Stimulated activated CD4-positive, alpha-beta T cell treated with anti-CD3 and anti-CD28 coated beads, TNF-alpha, amount 100 ng/mL, for 1 hour (primary cell): ENCODE data around the gene RNF111.
"Not testable (repeated sequence)": the region's sequence is repeated elsewhere in the genome, so short reads cannot be mapped to it uniquely, and the experiment has no call there.

Experiments
- DNase-seq, 3 donors: peaks; one replicate each; pipeline ENCODE4 v3.0.0-alpha.2; 2020; ENCODE audit warnings: low read depth in 3 of 3, low spot score in 1 of 3

Gene RNF111

DNA sequence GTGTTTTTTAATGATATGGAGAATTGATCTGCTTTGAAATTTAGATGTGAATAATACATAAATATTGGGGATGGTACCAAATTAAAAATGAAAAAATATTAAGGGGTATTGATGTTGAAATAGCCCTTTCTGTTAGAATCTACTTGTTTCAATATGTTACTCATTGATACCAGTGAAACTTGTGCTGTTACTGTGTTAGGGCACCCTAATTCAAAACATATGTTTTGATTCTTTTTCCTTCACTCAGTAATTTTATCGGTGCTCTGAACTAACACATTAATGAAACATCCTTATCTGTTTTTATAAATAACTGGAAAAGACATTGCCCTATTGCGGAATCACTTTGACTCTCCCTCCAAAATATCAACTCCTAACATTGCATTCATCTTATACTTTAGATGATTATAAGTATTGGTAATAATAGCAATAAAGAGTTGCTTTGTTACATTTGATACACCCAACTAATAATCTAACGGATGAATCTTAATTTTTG, 65.5 kb downstream of the RNF111 start:
- DNase-seq = no peak

DNA sequence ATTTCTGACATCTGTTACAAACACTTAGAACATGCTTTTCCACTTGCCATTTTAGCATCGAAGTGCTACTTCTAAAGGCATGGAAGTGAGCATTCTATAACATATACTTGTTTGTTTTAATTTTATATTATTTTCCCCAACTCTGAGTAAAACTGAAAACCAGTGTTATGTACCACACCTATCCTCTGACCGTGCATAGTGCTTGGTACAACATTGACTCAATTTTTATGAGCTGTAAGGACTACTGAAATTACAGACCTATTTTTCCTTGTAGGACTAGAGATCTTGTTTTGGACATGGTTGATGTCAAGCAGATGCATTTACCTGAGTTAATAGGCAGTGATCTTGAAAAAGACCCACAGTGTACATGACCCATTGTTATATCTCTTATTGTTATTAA, 66.0 kb downstream of the RNF111 start:
- DNase-seq = no peak

DNA sequence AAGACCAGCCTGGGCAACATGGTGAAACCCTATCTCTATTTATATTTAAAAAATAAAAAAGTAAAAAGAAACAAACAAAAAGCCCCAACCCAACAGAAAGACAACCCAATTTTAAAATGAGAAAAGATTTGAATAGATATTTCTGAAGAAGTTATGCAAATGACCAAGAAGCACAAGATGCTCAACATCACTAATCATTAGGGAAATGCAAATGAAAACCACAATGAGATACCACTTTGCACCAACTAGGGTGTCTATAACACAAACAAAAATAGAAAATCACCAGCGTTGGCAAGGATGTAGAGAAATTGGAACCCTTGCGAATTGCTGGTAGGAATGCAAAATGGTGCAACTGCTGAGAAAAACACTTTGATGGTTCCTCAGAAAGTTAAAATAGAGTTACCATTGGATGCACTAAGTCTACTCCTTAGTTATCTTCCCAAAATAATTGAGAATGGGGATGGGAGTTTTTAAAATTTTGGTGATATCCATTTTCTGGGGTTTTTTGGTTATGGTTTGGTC, 71.7 kb downstream of the RNF111 start:
- no peak for DNase-seq

DNA sequence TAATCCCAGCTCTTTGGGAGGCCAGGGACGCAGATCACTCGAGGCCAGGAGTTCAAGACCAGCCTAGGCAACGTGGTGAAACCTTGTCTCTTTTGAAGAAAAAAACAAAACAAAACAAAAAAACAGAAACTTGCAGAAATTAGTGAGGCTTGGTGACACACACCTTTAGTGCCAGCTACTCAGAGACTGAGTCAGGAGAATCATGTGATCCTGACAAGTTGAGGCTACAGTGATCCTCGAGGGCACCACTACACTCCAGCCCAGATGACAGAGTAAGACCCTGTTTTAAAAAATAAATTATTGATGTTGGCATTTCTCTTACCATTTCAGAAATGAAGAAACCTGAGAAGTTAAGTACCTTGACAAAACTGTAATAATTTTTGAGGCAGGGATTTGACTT, 72.9 kb downstream of the RNF111 start:
- no peak for DNase-seq

DNA sequence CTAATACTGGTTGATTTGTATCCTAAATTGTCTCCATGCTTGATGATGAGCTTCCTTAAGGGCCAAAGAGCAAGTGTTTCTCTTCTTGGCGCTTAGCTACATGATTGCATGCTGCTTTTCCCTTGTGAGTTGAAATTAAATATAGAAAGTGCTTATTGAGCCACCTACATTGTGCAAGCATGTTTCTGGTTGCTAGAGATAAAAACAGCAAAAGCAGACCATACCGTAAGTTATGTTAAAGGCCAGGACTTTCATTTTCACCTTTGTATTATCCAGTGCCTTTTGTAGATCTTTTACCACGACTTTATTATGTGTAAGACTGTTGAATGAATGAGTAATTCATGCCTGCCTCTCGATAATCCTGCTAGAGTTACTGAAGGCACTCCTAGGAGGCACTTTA, 75.6 kb downstream of the RNF111 start:
- DNase-seq = no peak

DNA sequence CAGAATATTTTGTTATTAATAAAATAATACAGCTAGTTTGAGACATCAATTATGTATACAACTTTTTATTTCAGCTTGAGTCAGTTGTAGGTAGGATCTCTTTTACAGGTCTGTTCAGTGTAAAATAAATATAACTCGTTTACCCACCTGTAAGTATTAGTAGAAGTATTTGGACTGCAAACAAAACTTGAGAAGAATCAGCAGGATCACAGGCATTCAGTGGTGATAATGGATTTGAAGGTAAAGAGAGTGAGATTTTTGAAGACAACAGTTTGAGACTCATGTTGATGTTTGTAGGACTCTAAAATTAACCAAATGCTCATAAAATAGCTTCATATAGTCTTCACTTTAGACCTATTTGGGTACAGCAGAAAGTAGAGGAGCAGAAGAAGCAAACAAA, 82.0 kb downstream of the RNF111 start:
- no peak for DNase-seq

DNA sequence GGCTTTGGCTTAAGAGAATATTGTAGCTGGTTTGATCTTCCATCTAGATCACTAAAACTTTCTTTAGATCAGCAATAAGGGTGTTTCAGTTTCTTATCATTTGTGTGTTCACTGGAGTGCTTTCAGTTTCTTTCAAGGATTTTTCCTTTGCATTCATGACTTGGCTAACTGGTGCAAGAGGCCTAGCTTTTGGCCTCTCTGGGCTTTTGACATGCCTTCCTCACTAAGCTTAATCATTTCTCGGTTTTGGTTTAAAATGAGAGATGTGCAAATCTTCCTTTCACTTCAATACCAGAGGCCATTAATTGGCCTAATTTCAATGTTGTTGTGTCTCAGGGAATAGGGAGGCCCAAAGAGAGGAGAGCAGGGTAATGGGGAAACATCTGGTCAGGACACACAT, 87.1 kb downstream of the RNF111 start:
- no peak for DNase-seq

DNA sequence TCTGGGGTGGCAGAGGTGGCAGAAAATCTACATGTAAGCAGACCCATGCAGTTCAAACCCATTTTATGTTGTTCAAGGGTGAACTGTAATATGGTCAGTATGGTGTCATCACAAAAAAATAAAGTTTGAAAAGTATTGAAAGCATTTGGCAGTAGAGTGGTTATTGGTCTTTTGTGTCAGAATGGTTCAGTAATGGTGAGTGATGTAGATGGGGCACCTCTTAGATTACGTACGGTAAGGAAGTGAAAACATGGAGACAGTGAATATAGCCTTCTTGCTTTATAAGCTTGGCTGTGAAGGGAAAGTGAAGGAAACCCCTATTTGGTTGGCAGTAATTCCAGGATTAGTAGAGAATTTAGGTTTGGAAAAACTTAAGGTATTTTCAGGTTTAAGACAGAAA, 100.3 kb downstream of the RNF111 start:
- DNase-seq = no peak

DNA sequence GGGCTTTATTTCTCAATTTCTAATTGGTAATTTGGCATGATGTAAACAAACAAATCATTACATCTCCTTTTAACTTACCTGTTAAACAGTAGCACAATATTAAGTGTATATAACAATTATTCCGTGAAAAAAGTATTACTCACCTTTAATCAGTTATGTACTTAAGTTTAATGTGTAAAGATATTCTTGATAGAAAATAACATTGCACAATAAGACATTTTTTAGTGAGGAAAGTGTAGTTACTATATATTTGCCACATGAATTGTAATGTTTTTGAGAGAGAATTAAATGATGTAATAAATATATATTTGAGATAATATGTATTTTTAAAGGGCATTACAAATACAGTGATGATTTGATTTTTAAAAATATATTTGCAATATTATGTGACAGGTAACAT, 106.6 kb downstream of the RNF111 start:
- no peak for DNase-seq

DNA sequence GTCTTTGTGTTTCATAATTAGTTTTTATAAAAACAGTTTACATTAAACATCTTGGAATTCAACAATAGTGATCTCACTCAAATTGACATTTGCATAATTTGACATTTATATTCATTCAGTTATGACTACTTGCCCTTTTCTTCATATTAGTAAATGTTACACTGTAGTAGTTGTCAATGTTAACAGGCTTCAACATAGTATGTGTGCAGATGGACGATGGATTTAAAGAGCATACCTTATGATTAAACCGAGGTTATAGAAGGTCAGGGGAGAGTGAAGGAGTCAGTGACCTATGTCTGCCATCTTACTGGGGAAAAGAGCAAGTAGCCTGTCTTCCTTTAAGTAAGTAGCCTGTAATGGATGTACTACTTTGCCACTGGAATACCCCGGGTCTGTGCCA, 109.0 kb downstream of the RNF111 start:
- no peak for DNase-seq

DNA sequence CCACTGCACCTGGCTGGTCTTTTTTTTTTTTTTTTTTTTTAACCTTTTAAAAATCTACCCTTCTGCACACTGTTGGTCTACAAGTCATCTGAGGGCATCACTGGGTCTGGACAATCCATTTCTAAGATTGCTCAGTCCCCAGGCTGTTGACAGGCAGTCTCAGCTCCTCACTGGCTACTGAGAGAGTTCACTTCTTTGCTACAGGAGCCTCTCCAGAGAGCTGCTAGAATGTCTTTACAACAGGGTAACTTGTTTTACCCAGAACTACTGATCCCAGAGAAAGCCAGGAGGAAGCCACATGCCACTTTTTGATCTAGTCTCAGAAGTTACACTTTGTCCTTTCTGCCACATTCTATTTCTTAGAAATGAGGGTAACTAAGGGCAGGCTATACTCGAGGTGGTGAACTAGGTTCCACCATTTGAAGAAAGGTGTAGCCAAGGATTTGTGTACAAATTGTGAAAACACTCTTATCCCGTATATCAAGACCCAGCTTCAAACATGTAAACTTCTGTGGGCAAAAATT, 111.8 kb downstream of the RNF111 start:
- no peak for DNase-seq

DNA sequence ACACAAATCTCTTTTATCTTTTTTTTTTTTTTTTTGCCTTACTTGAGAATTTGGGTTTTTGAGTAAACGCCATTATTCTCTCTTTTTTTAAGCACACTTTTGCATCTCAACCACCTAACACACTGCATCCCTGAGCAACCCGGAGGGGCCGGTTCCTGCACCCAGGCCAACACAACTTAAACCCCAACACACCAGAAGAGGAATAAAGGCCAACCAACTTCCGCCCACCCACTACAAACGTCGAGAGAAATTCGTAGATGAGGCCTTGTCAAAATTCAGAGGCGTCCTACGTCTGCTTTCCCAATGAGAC, 117.1 kb downstream of the RNF111 start:
- DNase-seq = no peak

DNA sequence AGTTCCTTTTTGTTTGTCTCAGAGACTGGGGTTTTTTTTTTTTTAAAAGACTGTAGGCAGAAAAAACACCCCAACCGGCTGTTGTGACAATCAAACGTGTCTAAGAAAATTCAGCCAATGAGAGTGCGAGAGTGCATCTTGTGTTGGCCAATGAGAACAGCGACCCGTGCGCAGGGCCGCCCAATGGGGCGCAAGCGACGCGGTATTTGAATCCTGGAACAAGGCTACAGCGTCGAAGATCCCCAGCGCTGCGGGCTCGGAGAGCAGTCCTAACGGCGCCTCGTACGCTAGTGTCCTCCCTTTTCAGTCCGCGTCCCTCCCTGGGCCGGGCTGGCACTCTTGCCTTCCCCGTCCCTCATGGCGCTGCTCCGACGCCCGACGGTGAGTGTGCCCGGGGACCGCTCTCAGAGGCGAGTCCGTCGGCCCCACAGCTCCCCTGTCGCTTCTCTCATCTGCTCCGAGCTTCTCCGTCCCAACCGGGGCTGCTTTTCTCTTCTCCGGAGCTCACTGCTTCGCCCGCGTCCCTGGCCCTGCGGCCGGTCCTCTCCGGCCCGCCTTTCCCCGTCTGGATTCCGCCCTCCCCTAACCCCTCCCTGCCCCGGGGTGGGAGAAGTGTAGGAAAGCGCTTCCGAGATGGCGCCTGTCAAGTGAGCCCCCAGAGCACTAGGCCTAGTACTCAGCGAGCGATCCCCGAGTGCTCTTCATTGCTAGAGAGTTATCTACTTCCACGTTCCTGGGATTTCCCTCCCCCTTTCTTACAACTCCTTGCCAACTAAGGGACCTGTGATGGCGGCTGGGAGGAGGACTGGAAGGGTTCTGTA, 117.7 kb downstream of the RNF111 start, which contains the start of gene CCNB2:
CCNB2 (plus strand) TSS at position 235 of the 821 bp plus-strand sequence; CDS start at position 358, 123 bp downstream.
- DNase-seq = peak; percentile 42 to 58 (median 53)

DNA sequence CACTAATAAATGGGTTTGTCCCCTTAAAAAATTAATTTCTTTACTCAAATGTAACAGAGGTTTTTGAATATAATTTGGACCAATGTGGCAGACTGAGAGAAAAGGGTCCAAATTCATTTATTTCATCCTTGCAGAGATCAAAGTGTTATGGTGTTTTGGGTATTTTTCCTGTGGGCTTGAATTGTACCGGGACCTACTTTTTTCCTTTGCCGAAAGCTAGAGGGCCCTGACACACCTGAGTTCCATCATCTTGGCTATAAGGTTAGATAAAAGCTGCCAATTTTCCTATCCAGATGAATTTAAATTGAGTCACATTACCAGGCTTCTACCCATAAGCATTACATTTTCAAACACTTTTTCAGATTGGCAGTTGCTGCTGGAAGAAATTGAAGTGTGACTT, 118.4 kb downstream of the RNF111 start:
- no peak for DNase-seq

DNA sequence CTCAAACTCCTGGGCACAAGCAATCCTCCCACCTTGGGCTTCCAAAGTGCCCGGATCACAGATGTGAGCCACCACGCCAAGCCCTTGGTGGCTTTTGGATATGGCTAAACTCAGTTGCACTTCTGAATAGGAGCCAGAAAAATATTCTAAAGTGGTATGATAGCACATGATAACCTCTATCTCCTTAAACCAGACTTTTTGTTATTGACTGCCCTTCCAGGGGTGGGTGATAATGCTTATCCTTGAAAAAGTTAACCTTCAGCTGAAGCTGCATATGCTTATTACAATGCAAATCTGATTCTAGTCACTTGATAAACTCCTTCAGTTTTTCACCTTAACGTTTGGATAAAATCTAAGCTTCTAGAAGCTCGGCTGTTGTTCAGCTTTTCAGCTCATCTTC, 123.8 kb downstream of the RNF111 start:
- DNase-seq = no peak

DNA sequence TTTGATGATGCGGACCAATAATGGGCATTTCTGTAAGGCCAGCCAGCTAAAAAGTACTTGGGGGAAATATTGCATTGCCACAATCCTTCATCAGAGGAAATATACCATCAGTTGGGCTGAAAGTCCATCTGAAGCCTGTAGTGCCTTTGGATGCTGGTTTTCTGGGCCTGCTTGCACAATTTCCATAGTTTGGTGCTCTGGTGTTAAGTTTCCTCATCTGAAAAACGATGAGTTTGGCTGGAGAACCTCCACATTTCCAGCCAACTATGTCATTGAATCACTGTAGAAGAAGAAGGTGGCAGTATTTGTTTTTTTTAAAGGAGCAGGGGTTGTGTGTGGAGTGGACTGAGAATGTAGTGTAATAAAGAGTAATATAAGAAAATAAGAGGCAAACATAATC, 127.6 kb downstream of the RNF111 start:
- no peak for DNase-seq

DNA sequence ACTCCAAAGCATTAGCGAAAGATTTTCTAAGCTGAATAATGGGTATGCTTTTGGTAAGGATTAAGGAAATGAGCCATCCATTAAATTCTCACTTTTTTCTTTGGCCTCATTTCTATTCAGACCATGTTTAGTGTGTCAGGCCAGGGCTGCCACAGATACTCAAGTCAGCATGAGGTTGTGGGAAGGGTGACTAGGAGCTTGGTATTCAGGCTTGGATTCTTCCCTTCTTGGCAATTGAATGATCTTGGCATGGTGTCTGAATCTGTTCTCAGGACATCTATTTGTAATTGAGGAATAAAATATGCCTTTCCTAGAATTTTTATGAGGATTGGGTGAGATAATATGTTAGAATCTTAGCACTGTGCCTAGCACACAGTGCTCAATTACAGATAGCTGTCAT, 128.7 kb downstream of the RNF111 start:
- DNase-seq = no peak

DNA sequence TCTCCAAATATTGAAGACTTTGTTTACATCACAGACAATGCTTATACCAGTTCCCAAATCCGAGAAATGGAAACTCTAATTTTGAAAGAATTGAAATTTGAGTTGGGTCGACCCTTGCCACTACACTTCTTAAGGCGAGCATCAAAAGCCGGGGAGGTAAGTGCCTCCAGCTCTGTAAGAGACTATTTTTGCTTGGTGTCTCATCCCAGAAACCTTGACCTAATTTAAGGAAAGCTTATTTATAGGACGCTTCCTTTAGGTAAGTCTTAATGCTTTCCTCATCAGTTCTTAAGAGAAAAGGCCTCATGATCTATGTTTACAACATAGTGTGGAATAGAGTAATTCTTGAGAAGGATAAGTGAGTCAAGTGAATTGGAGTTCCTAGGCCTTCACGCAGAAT, 129.3 kb downstream of the RNF111 start:
- no peak for DNase-seq

DNA sequence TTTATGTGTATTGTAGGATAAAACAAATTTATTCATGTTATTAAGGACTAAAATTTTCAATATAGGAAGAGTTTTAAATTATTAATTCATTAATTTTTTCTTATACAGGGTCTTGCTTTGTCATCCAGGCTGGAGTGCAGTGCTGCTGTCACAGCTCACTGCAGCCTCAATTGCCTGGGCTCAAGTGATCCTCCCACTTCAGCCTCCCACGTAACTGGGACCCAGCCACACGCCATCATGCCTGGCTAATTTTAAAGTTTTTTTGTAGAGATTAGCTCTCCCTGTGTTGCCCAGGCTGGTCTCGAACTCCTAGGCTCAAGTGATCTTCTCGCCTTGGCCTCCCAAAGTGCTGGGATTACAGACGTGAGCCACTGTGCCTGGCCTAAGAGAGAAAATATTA, 132.2 kb downstream of the RNF111 start:
- DNase-seq = no peak

DNA sequence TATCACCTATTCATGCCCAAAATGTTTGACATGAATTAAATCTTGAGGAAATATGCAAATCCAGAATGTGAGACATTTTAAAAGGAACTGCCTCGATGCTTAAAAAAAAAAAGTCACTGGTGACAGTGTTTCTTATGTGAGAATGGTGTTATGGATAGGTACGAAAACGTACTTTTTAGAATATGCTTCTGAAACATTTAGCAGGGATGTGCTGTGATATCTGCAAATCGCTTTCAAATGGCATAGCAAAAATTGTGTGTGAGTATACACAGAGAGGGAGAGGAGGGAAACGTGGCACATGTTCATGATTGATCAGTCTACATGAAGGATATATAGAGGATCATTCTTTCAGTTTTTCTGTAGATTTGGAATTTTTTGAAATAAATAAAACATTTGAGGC, 133.5 kb downstream of the RNF111 start:
- DNase-seq = no peak

DNA sequence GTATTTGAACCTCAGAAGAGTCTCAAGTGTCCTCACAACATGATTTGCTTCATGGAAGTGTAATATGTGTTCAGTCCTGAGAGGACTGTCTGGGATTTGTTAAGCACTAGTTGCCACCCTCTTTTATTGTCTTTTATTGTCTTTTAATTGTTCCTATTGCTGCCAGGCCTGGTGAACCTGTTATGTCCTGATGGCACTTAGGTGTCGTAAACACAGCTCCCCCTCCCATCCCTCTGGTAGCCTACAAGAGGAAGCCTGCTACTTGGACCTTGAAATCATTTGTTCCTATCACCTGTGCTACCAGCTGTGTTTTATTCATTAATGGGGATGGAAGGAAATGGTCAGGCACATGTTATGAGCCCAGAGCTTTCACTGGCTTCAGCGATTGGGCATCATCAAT, 136.8 kb downstream of the RNF111 start:
- no peak for DNase-seq

DNA sequence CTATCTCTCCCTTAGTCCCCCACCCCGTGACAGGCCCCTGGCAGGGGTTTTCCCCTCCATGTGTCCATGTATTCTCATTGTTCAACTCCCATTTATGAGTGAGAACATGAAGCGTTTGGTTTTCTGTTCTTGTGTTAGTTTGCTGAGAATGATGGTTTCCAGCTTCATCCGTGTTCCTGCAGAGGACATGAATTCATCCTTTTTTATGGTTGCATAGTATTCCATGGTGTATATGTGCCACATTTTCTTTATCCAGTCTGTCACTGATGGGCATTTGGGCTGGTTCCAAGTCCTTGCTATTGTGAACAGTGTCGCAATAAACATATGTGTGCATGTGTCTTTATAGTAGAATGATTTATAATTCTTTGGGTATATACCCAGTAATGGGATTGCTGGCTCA, 138.2 kb downstream of the RNF111 start:
- DNase-seq = not testable (repeated sequence)

DNA sequence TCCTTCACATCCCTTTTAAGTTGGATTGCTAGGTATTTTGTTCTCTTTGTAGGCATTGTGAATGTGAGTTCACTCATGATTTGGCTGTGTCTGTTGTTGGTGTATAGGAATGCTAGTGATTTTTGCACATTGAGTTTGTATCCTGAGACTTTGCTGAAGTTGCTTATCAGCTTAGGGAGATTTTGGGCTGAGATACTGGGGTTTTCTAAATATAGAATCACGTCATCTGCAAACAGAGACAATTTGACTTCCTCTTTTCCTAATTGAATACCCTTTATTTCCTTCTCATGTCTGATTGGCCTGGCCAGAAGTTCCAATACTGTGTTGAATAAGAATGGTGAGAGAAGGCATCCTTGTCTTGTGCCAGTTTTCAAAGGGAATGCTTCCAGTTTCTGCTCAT, 139.8 kb downstream of the RNF111 start:
- DNase-seq = not testable (repeated sequence)
